Right atrium auricular region (tissue), 2 donors: ENCODE data around the gene FBXO46. TPM values are rescaled to one million over a fixed set of nuclear protein-coding genes. Genes with fewer than 3 reads are reported as not detected.

ENCODE experiments used
- DNase-seq: peaks from one replicate; pipeline ENCODE4 v3.0.0-alpha.2; 2019; ENCODE audit warnings: low spot score
- H3K27ac ChIP-seq, 2 donors: fragments of 200-600 bp; sonication (generic); 1 replicate in 1 of 2; 2 replicates in 1 of 2; pipeline ENCODE4 v1.5.1; 2016 to 2019
- H3K27me3 ChIP-seq, 2 donors: fragments of 200-600 bp; sonication (generic); one replicate each; pipeline versions ENCODE4 v1.5.1 to v1.6.0; 2017 to 2019
- H3K36me3 ChIP-seq: fragments of 200-600 bp; sonication (generic); one replicate; pipeline ENCODE4 v1.5.1; 2016
- H3K4me1 ChIP-seq, 2 donors: fragments of 200-600 bp; sonication (generic); one replicate each; pipeline versions ENCODE4 v1.5.1 to v1.6.0; 2017 to 2019
- H3K4me3 ChIP-seq, 2 donors: fragments of 200-600 bp; sonication (generic); 1 replicate in 1 of 2; 2 replicates in 1 of 2; pipeline ENCODE4 v1.5.1; 2017 to 2019; ENCODE audit warnings: mild to moderate bottlenecking in 1 of 2, moderate library complexity in 1 of 2
- H3K9me3 ChIP-seq, 2 donors: fragments of 200-600 bp; sonication (generic); one replicate each; pipeline ENCODE4 v1.5.1; 2019
- total RNA-seq, 2 donors: library from RNA; depleted of rRNA; stranded (reverse); fragments of >200 nt; gene quantifications; one replicate each; pipeline ENCODE4 v1.1.0, GENCODE V29; 2016
- TF ChIP-seq, protein P1 (sequence below), 2 donors: fragments of 200-600 bp; sonication (generic); IDR thresholded peaks; one replicate each; pipeline ENCODE4 v1.5.1; 2019; ENCODE audit warnings: antibody characterized with exemption in 2 of 2

The FBXO46 gene
- total RNA-seq, 2 donors from 2014 or later = 11.6 to 12.1 TPM

DNA sequence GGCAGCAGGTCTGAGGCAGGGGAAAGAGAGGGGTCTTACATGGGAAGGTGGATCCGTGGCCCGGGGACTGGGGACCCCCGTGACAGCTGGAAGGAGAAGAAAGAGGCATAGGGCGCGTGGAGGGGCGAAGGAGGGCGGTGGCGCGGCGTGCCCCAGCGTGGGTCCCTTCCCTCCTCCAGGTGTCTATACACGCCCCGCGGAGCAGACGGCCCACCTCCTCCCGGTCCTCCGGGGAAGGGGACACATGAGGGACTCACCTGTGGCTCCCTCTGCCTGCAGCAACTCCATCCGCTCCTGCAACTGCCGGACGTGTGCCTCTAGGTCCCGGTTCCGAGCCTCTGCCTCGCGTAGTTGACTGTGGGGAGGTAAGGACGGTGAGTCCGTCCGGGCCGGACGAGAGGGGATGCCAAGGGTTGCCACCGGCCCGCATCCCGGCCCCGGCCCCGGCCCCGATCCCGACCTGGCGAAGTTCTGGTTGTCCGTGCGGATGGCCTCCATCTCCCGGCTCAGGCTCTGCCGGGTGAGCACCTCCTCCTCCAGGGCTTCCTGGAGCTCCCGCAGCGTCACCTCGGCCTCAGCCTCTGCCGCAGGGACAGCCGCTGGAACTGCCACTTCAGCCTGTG lies 40.7 kb upstream of the FBXO46 start:
- TF ChIP-seq, protein P1, sequence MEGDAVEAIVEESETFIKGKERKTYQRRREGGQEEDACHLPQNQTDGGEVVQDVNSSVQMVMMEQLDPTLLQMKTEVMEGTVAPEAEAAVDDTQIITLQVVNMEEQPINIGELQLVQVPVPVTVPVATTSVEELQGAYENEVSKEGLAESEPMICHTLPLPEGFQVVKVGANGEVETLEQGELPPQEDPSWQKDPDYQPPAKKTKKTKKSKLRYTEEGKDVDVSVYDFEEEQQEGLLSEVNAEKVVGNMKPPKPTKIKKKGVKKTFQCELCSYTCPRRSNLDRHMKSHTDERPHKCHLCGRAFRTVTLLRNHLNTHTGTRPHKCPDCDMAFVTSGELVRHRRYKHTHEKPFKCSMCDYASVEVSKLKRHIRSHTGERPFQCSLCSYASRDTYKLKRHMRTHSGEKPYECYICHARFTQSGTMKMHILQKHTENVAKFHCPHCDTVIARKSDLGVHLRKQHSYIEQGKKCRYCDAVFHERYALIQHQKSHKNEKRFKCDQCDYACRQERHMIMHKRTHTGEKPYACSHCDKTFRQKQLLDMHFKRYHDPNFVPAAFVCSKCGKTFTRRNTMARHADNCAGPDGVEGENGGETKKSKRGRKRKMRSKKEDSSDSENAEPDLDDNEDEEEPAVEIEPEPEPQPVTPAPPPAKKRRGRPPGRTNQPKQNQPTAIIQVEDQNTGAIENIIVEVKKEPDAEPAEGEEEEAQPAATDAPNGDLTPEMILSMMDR (IDR thresholded peaks at IDR 0.05) = no peak
- no peaks in the 10 kb centered on the region for H3K9me3 ChIP-seq
- peak overlapping the region; percentile 93 to 96 for H3K27ac ChIP-seq
- H3K36me3 ChIP-seq = peaks cover 14% of the 10 kb centered on the region
- H3K4me1 ChIP-seq = peaks cover 0 to 33% of the 10 kb centered on the region in 2 donors
- H3K27me3 ChIP-seq = no peaks in the 10 kb centered on the region
- no peak for DNase-seq
- no peak overlapping the region for H3K4me3 ChIP-seq

DNA sequence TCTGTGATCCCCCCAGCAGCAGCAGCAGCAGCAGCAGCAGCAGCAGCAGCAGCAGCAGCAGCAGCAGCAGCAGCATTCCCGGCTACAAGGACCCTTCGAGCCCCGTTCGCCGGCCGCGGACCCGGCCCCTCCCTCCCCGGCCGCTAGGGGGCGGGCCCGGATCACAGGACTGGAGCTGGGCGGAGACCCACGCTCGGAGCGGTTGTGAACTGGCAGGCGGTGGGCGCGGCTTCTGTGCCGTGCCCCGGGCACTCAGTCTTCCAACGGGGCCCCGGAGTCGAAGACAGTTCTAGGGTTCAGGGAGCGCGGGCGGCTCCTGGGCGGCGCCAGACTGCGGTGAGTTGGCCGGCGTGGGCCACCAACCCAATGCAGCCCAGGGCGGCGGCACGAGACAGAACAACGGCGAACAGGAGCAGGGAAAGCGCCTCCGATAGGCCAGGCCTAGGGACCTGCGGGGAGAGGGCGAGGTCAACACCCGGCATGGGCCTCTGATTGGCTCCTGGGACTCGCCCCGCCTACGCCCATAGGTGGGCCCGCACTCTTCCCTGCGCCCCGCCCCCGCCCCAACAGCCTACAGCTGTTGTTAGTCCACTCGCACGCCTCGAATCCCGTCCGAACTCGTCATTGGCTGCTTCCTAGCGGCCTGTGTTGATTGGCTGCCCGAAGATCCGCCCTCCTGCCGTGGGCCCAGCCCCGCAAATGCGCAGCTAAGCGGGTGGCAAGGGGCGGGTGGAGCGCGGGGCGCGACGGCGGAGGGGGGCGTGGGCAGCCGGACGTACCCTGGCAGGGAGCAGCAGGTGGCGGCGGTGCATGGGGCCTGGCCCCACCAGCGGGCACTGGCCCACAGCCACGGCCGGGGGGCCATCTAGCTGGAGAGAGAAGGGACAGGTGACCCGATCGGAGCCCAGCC lies 39.8 kb upstream of the FBXO46 start:
- no peaks in the 10 kb centered on the region for H3K9me3 ChIP-seq
- TF ChIP-seq, protein P1 (IDR thresholded peaks at IDR 0.05) = peak in 1 of 2 donors; percentile 97
- H3K27ac ChIP-seq = peak overlapping the region; percentile 93 to 96
- peaks cover 12% of the 10 kb centered on the region for H3K36me3 ChIP-seq
- no peaks in the 10 kb centered on the region for H3K27me3 ChIP-seq
- DNase-seq = peak; percentile 99
- H3K4me3 ChIP-seq = peak overlapping the region; percentile 42 to 69
- H3K4me1 ChIP-seq = peaks cover 0 to 43% of the 10 kb centered on the region in 2 donors

DNA sequence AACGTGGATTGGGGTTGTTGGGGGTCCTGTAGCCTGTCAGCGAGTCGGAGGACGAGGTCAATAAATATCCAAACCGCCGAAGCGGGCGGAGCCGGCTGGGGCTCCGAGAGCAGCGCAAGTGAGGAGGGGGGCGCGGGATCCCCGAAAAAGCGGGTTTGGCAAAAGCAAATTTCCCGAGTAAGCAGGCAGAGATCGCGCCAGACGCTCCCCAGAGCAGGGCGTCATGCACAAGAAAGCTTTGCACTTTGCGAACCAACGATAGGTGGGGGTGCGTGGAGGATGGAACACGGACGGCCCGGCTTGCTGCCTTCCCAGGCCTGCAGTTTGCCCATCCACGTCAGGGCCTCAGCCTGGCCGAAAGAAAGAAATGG lies 39.1 kb upstream of the FBXO46 start:
- Histone ChIP-seq H3K27me3 (no peaks in the 10 kb centered on the region), H3K4me1 (peaks cover 0 to 49% of the 10 kb centered on the region in 2 donors)
- DNase-seq = peak; percentile 68

DNA sequence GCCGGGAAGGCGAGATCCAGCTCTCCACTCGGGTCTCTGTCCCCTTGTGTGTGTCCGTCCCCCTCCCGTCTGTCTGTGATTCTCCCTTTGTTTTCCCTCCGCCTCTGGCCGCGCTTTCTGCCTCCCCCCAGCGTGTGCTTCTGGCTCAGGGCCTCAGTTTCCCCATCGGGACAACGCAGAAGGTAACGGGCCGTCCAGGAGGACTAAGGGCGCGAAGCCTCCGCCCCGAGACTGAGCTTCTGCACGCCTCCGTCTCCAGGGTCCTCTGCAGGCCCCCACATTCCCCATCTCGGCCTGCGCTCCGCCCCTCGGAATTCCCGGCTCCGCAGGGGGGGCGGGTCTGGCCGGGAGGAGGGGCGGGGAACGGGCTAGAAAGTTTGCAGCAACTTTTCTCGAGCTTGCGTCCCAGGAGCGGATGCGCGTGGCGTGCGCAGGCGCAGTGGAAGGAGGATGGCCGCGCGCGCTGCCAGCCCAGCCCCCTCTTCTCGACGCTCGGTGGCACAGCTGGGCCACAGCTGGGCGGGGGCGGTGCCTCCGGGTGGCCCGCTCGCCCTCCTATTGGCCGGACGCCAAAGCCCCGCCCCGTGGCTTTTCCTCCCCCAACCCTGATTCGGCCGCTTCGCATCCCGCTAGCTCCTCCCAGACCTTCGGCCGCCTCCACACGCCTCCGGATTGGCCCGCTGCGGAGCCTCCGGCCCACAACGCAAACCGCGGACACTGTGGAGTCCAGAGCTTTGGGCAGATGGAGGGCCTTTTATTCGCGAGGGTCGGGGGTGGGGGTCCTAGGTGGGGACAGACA lies 38.5 kb upstream of the FBXO46 start, which contains the start of gene SIX5:
Gene SIX5, minus strand, starts transcription at position 269 of the 799 bp plus-strand sequence. CDS start 408 bp downstream, outside the sequence.
- TF ChIP-seq, protein P1 (IDR thresholded peaks at IDR 0.05) = no peak
- H3K4me3 ChIP-seq = peak within 1 kb of the TSS; percentile 69 to 74
- no peaks in the 10 kb centered on the region for H3K27me3 ChIP-seq
- H3K27ac ChIP-seq = peak within 1 kb of the TSS; percentile 93 to 96
- H3K36me3 ChIP-seq = peaks cover 6% of the 10 kb centered on the region
- no peaks in the 10 kb centered on the region for H3K9me3 ChIP-seq
- peak; percentile 98 for DNase-seq
- H3K4me1 ChIP-seq = peaks cover 0 to 55% of the 10 kb centered on the region in 2 donors

More for the DNA sequence above, 39.1 kb upstream of the FBXO46 start:
- Histone ChIP-seq H3K9me3 (no peaks in the 10 kb centered on the region), H3K4me3 (peak overlapping the region; percentile 42 to 69), H3K27ac (peak overlapping the region; percentile 93 to 96), H3K36me3 (peaks cover 8% of the 10 kb centered on the region)
- TF ChIP-seq, protein P1 (IDR thresholded peaks at IDR 0.05) = no peak

DNA sequence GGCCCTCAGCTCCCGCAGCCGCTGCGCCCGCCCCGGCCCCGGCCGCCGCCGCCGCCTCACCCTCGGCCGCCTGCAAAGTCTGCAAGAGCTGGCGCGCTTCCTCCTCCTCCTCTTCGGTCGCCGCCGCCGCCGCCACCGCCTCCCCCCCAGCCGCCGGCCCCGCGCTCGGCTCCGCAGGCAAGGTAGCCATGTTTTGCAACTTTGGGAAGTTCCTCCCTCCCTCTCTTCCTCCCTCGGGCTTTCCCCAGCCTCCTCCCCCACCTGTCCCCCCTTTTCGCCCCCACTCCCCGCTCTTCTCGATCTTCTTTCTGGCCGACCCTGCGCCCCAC lies 37.9 kb upstream of the FBXO46 start:
- Histone ChIP-seq H3K4me1 (peaks cover 0 to 61% of the 10 kb centered on the region in 2 donors), H3K4me3 (peak overlapping the region; percentile 69 to 74), H3K9me3 (no peaks in the 10 kb centered on the region), H3K27me3 (no peaks in the 10 kb centered on the region), H3K36me3 (peaks cover 6% of the 10 kb centered on the region), H3K27ac (peak overlapping the region; percentile 93 to 96)
- DNase-seq = no peak
- TF ChIP-seq, protein P1 (IDR thresholded peaks at IDR 0.05) = no peak
